AG04450 (cell line): ENCODE results near the gene PCDHGA4. TPM values are rescaled to one million over a fixed set of nuclear protein-coding genes. Genes with fewer than 3 reads are reported as not detected.
"Not testable (repeated sequence)": the region's sequence is repeated elsewhere in the genome, so short reads cannot be mapped to it uniquely, and the experiment has no call there.

Source experiments
- CTCF ChIA-PET: fragments of 300-600, 350-600 bp; formaldehyde crosslinking; extraction: SDS; loops from one replicate; lab custom pipeline; 2022; ENCODE audit warnings: antibody characterized with exemption, inconsistent platforms; lab: Charles Lee
- POLR2A ChIA-PET: fragments of 350-600 bp; formaldehyde crosslinking; extraction: SDS; loops from one replicate; lab custom pipeline; 2021; ENCODE audit warnings: antibody characterized with exemption, inconsistent platforms; lab: Yijun Ruan, JAX
- DNase-seq: peaks from one replicate; pipeline ENCODE4 v3.0.0-alpha.2; 2011; ENCODE audit warnings: low read depth, low spot score
- H3K27ac ChIP-seq: one replicate; pipeline ENCODE4 v1.5.1; 2012; ENCODE audit warnings: low read depth, low read length, control low read depth
- H3K27me3 ChIP-seq: one replicate; pipeline ENCODE4 v1.6.0; 2012; ENCODE audit warnings: low read length; ENCODE audit not compliant: control insufficient read depth, insufficient read depth
- H3K4me3 ChIP-seq: 2 replicates; pipeline ENCODE4 v1.5.1; 2011; ENCODE audit warnings: mild to moderate bottlenecking, low read depth, low read length, control low read depth
- H3K9me3 ChIP-seq: 2 replicates; pipeline ENCODE4 v1.5.1; 2012; ENCODE audit warnings: low read length; ENCODE audit not compliant: control insufficient read depth, insufficient read depth
- polyA plus RNA-seq: library from polyadenylated mRNA; depleted of rRNA; stranded (reverse); fragments of >200 nt; gene quantifications from 2 replicates; pipeline ENCODE4 v1.2.3, GENCODE V29; 2011
- TF ChIP-seq, protein P1 (sequence below): IDR thresholded peaks from 2 replicates; pipeline ENCODE4 v1.5.1; 2011; ENCODE audit warnings: low read depth, low read length, control low read depth, inconsistent platforms

Gene PCDHGA4
- polyA plus RNA-seq, 1 experiment = 6.3 TPM

DNA sequence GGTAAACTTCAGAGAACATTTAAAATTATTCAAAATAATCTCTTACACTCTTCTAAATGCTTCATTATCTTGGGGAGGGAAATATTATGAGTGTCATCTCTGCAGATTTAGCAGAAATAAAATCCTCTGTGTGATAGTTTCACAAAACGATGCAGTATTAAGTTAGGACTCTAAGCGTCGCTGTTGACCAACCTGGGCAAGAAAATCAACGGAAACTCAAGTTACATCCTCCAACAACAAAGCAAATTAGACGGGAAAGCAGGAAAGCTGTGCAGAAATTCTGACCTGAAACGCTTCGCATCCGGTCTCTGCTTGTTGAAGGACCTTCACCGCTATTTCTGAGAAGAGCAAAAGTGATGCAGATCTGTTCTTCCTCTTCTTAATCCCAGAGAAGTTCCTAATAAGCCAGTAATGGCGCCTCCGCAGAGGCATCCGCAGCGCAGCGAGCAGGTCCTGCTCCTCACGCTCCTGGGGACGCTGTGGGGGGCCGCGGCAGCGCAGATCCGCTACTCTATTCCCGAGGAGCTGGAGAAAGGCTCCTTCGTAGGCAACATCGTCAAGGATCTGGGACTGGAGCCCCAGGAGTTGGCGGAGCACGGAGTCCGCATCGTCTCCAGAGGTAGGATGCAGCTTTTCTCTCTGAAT, 19.0 kb downstream of the PCDHGA4 start, which contains the start of gene PCDHGA6:
Gene PCDHGA6, plus strand, starts transcription at position 219 of the 645 bp plus-strand sequence. Its CDS starts 193 bp downstream, at position 412.
- DNase-seq = no peak
- TF ChIP-seq, protein P1, sequence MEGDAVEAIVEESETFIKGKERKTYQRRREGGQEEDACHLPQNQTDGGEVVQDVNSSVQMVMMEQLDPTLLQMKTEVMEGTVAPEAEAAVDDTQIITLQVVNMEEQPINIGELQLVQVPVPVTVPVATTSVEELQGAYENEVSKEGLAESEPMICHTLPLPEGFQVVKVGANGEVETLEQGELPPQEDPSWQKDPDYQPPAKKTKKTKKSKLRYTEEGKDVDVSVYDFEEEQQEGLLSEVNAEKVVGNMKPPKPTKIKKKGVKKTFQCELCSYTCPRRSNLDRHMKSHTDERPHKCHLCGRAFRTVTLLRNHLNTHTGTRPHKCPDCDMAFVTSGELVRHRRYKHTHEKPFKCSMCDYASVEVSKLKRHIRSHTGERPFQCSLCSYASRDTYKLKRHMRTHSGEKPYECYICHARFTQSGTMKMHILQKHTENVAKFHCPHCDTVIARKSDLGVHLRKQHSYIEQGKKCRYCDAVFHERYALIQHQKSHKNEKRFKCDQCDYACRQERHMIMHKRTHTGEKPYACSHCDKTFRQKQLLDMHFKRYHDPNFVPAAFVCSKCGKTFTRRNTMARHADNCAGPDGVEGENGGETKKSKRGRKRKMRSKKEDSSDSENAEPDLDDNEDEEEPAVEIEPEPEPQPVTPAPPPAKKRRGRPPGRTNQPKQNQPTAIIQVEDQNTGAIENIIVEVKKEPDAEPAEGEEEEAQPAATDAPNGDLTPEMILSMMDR = peak; percentile 54
- peaks cover 71% of the 10 kb centered on the region for H3K9me3 ChIP-seq
- ChIA-PET POLR2A (no interaction called here), CTCF (interaction anchor here (0.6 to 2.8 kb wide), 11 partner anchors 17 to 194 kb away, joined by 3 to 22 read pairs (median 4); partner anchors contain the start of genes PCDHGA12 and PCDHGB7)
- peaks cover 4% of the 10 kb centered on the region for H3K27me3 ChIP-seq
- H3K4me3 ChIP-seq = peak within 1 kb of the TSS; percentile 37
- H3K27ac ChIP-seq = no peak within 1 kb of the TSS

GRCh38 chr5:141374627-141375026, 19.8 kb downstream of the PCDHGA4 start:
- no peak for DNase-seq
- TF ChIP-seq, protein P1 = no peak
- Histone ChIP-seq H3K27me3 (peaks cover 4% of the 10 kb centered on the region), H3K27ac (no peak overlapping the region), H3K9me3 (peaks cover 71% of the 10 kb centered on the region), H3K4me3 (no peak overlapping the region)
- ChIA-PET POLR2A (no interaction called here), CTCF (interaction anchor here (0.6 to 2.8 kb wide), 9 partner anchors 16 to 193 kb away, joined by 3 to 22 read pairs (median 4); partner anchors contain the start of gene PCDHGA12)

- CTCF ChIA-PET = interaction anchor here (1.0 to 2.8 kb wide), 3 partner anchors 15 to 193 kb away, joined by 3 to 22 read pairs (median 4); no protein-coding TSS in a partner anchor
- DNase-seq, H3K27ac ChIP-seq, H3K4me3 ChIP-seq, POLR2A ChIA-PET, H3K27me3 ChIP-seq: not testable (repeated sequence)
- H3K9me3 ChIP-seq = peaks cover 67% of the 10 kb centered on the region
Measured at GRCh38 chr5:141375444-141376155, 20.8 kb downstream of the PCDHGA4 start.

GRCh38 chr5:141382469-141383294, 27.9 kb downstream of the PCDHGA4 start, which contains the start of gene PCDHGA7:
PCDHGA7 (plus strand) TSS chr5:141382742; CDS start chr5:141382900, 158 bp downstream.
- peak within 1 kb of the TSS; percentile 58 for H3K4me3 ChIP-seq
- DNase-seq = no peak
- H3K27ac ChIP-seq = no peak within 1 kb of the TSS
- ChIA-PET CTCF (interaction anchor here (0.7 to 3.5 kb wide), 12 partner anchors 9 to 185 kb away, joined by 3 to 22 read pairs (median 4); partner anchors contain the start of genes PCDHGA1, PCDHGA10, PCDHGB1 and PCDHGB3), POLR2A (no interaction called here)
- H3K27me3 ChIP-seq = peaks cover 6% of the 10 kb centered on the region
- peaks cover 42% of the 10 kb centered on the region for H3K9me3 ChIP-seq
- TF ChIP-seq, protein P1 = peak; percentile 43

DNA sequence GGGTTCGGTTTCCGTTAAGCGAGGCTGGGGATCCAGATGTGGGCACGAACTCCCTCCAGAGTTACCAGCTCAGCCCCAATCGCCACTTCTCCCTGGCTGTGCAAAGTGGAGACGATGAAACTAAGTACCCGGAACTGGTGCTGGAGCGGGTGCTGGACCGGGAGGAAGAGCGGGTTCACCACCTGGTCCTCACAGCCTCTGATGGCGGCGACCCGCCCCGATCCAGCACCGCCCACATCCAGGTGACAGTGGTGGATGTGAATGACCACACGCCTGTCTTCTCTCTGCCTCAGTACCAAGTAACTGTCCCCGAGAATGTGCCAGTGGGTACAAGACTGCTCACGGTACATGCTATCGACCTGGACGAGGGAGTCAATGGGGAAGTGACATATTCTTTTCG, 28.5 kb downstream of the PCDHGA4 start:
- CTCF ChIA-PET = interaction anchor here (0.8 to 3.5 kb wide), 8 partner anchors 13 to 184 kb away, joined by 3 to 22 read pairs (median 4); partner anchors contain the start of genes PCDHGA10, PCDHGB1 and PCDHGB3
- Histone ChIP-seq H3K9me3 (peaks cover 43% of the 10 kb centered on the region), H3K27me3 (peaks cover 6% of the 10 kb centered on the region), H3K27ac (no peak overlapping the region), H3K4me3 (peak overlapping the region; percentile 58; the same call in 1 of the 2 replicates)
- TF ChIP-seq, protein P1 = no peak
- DNase-seq = no peak
- POLR2A ChIA-PET = no interaction called here
